Neural cell (in vitro differentiated cells): ENCODE data around the gene DYNLL1.

Experiments
- EP300 ChIP-seq: fragments of 450-650 bp; conservative IDR thresholded peaks from 2 replicates; pipeline ENCODE4 v1.6.1; 2014; ENCODE audit warnings: antibody characterized with exemption, mild to moderate bottlenecking, moderate library complexity; ENCODE audit not compliant: poor library complexity, severe bottlenecking
- POLR2AphosphoS5 ChIP-seq: IDR thresholded peaks from 2 replicates; pipeline ENCODE4 v1.6.1; 2012
- SMC3 ChIP-seq: fragments of 450-650 bp; conservative IDR thresholded peaks from 2 replicates; pipeline ENCODE4 v1.6.1; 2014; ENCODE audit warnings: antibody characterized with exemption, mild to moderate bottlenecking, moderate library complexity; ENCODE audit not compliant: poor library complexity
- TF ChIP-seq, protein P1 (sequence below): fragments of 450-650 bp; IDR thresholded peaks from 2 replicates; pipeline ENCODE4 v1.5.1; 2014; ENCODE audit warnings: antibody characterized with exemption, mild to moderate bottlenecking, moderate library complexity; ENCODE audit not compliant: poor library complexity, severe bottlenecking
- TF ChIP-seq, protein P2 (sequence below): IDR thresholded peaks from 2 replicates; pipeline ENCODE4 v1.6.1; 2012; ENCODE audit warnings: borderline replicate concordance

GRCh38 chr12:120539303-120539702 is 43.4 kb downstream of the DYNLL1 start:
- TF ChIP-seq EP300 (no peak), SMC3 (no peak), POLR2AphosphoS5 (no peak)
- TF ChIP-seq, protein P1, sequence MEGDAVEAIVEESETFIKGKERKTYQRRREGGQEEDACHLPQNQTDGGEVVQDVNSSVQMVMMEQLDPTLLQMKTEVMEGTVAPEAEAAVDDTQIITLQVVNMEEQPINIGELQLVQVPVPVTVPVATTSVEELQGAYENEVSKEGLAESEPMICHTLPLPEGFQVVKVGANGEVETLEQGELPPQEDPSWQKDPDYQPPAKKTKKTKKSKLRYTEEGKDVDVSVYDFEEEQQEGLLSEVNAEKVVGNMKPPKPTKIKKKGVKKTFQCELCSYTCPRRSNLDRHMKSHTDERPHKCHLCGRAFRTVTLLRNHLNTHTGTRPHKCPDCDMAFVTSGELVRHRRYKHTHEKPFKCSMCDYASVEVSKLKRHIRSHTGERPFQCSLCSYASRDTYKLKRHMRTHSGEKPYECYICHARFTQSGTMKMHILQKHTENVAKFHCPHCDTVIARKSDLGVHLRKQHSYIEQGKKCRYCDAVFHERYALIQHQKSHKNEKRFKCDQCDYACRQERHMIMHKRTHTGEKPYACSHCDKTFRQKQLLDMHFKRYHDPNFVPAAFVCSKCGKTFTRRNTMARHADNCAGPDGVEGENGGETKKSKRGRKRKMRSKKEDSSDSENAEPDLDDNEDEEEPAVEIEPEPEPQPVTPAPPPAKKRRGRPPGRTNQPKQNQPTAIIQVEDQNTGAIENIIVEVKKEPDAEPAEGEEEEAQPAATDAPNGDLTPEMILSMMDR = no peak
- TF ChIP-seq, protein P2, sequence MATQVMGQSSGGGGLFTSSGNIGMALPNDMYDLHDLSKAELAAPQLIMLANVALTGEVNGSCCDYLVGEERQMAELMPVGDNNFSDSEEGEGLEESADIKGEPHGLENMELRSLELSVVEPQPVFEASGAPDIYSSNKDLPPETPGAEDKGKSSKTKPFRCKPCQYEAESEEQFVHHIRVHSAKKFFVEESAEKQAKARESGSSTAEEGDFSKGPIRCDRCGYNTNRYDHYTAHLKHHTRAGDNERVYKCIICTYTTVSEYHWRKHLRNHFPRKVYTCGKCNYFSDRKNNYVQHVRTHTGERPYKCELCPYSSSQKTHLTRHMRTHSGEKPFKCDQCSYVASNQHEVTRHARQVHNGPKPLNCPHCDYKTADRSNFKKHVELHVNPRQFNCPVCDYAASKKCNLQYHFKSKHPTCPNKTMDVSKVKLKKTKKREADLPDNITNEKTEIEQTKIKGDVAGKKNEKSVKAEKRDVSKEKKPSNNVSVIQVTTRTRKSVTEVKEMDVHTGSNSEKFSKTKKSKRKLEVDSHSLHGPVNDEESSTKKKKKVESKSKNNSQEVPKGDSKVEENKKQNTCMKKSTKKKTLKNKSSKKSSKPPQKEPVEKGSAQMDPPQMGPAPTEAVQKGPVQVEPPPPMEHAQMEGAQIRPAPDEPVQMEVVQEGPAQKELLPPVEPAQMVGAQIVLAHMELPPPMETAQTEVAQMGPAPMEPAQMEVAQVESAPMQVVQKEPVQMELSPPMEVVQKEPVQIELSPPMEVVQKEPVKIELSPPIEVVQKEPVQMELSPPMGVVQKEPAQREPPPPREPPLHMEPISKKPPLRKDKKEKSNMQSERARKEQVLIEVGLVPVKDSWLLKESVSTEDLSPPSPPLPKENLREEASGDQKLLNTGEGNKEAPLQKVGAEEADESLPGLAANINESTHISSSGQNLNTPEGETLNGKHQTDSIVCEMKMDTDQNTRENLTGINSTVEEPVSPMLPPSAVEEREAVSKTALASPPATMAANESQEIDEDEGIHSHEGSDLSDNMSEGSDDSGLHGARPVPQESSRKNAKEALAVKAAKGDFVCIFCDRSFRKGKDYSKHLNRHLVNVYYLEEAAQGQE = no peak
